HEK293 (cell line): ENCODE measurements around the gene WIPI1.

Experiments
- CTCF ChIA-PET: fragments of 350-600 bp; formaldehyde crosslinking; extraction: SDS; loops from one replicate; lab custom pipeline; 2021; ENCODE audit warnings: antibody characterized with exemption; lab: Yijun Ruan, JAX
- POLR2A ChIA-PET: fragments of 300-600 bp; formaldehyde crosslinking; extraction: SDS; loops from one replicate; lab custom pipeline; 2020; ENCODE audit warnings: antibody characterized with exemption, inconsistent platforms; lab: Yijun Ruan, JAX
- H3K27ac ChIP-seq: fragments of 200-500 bp; sonication (Bioruptor generic); 2 replicates; pipeline ENCODE4 v1.5.1; 2014; ENCODE audit warnings: low read depth, low read length, control low read depth, inconsistent platforms; ENCODE audit errors: extremely low read depth
- H3K36me3 ChIP-seq, 2 experiments: fragments of 200-500 bp in 1 of 2; sonication (Bioruptor generic) in 1 of 2; 1 replicate in 1 of 2; 2 replicates in 1 of 2; pipeline ENCODE4 v1.5.1; 2014 to 2017; ENCODE audit warnings: inconsistent platforms in 2 of 2, low read length in 2 of 2; ENCODE audit not compliant: control insufficient read depth in 2 of 2, insufficient read depth in 1 of 2
- H3K4me1 ChIP-seq: fragments of 200-500 bp; sonication (Bioruptor generic); 2 replicates; pipeline ENCODE4 v1.5.1; 2014; ENCODE audit warnings: mild to moderate bottlenecking, low read length, inconsistent platforms; ENCODE audit not compliant: control insufficient read depth, insufficient read depth
- H3K4me3 ChIP-seq: 2 replicates; pipeline ENCODE4 v1.5.1; 2011; ENCODE audit warnings: low read depth, mild to moderate bottlenecking, control low read depth, low read length, moderate library complexity
- H3K9me3 ChIP-seq: fragments of 200-500 bp; sonication (Bioruptor generic); 2 replicates; pipeline ENCODE4 v1.5.1; 2014; ENCODE audit warnings: low read depth, low read length, inconsistent platforms; ENCODE audit not compliant: control insufficient read depth, insufficient read depth
- AEBP2 ChIP-seq: fragments of 450-650 bp; formaldehyde crosslinking; IDR thresholded peaks from 2 replicates; pipeline ENCODE4 v1.5.1; 2016; ENCODE audit warnings: missing biosample characterization, missing genetic modification characterization, borderline replicate concordance
- GFI1B ChIP-seq: fragments of 450-650 bp; formaldehyde crosslinking; IDR thresholded peaks from 2 replicates; pipeline ENCODE4 v1.5.1; 2016; ENCODE audit warnings: missing biosample characterization, missing genetic modification characterization
- SP2 ChIP-seq: fragments of 450-650 bp; formaldehyde crosslinking; IDR thresholded peaks from 2 replicates; pipeline ENCODE4 v1.5.1; 2016; ENCODE audit warnings: missing biosample characterization, missing genetic modification characterization
- ZNF121 ChIP-seq: fragments of 450-650 bp; formaldehyde crosslinking; IDR thresholded peaks from 2 replicates; pipeline ENCODE4 v1.5.1; 2016; ENCODE audit warnings: missing biosample characterization, missing genetic modification characterization
- ZNF133 ChIP-seq: fragments of 450-650 bp; formaldehyde crosslinking; IDR thresholded peaks from 2 replicates; pipeline ENCODE4 v1.5.1; 2016; ENCODE audit warnings: missing biosample characterization, missing genetic modification characterization
- ZNF148 ChIP-seq: fragments of 450-650 bp; formaldehyde crosslinking; IDR thresholded peaks from 2 replicates; pipeline ENCODE4 v1.5.0; 2017; ENCODE audit warnings: missing biosample characterization, missing genetic modification characterization, borderline replicate concordance
- ZNF169 ChIP-seq: fragments of 450-650 bp; formaldehyde crosslinking; IDR thresholded peaks from 2 replicates; pipeline ENCODE4 v1.5.1; 2016; ENCODE audit warnings: missing biosample characterization, missing genetic modification characterization
- ZNF266 ChIP-seq: fragments of 450-650 bp; formaldehyde crosslinking; IDR thresholded peaks from 2 replicates; pipeline ENCODE4 v1.5.1; 2016; ENCODE audit warnings: missing biosample characterization, missing genetic modification characterization, low read depth
- ZNF292 ChIP-seq: fragments of 450-650 bp; formaldehyde crosslinking; IDR thresholded peaks from 2 replicates; pipeline ENCODE4 v1.5.1; 2016; ENCODE audit warnings: low read depth, missing biosample characterization, missing genetic modification characterization, borderline replicate concordance
- ZNF37A ChIP-seq: fragments of 450-650 bp; IDR thresholded peaks from 2 replicates; pipeline ENCODE4 v1.5.1; 2018; ENCODE audit warnings: missing biosample characterization, missing genetic modification characterization
- ZNF510 ChIP-seq: fragments of 450-650 bp; formaldehyde crosslinking; IDR thresholded peaks from 2 replicates; pipeline ENCODE4 v1.5.1; 2018; ENCODE audit warnings: mild to moderate bottlenecking, missing genetic modification characterization, missing biosample characterization; ENCODE audit not compliant: insufficient replicate concordance
- ZNF518A ChIP-seq: fragments of 450-650 bp; formaldehyde crosslinking; conservative IDR thresholded peaks from 2 replicates; pipeline ENCODE4 v1.5.1; 2016; ENCODE audit warnings: low read depth, missing biosample characterization, missing genetic modification characterization
- ZNF585B ChIP-seq: fragments of 450-650 bp; formaldehyde crosslinking; IDR thresholded peaks from 2 replicates; pipeline ENCODE4 v1.5.1; 2016; ENCODE audit warnings: missing biosample characterization, missing genetic modification characterization
- ZNF624 ChIP-seq: fragments of 450-650 bp; formaldehyde crosslinking; IDR thresholded peaks from 2 replicates; pipeline ENCODE4 v1.5.1; 2017; ENCODE audit warnings: missing biosample characterization, missing genetic modification characterization
- ZNF645 ChIP-seq: fragments of 450-650 bp; formaldehyde crosslinking; IDR thresholded peaks from 2 replicates; pipeline ENCODE4; 2016; ENCODE audit warnings: missing biosample characterization, missing genetic modification characterization
- ZNF785 ChIP-seq: fragments of 450-650 bp; formaldehyde crosslinking; IDR thresholded peaks from 2 replicates; pipeline ENCODE4 v1.5.1; 2016; ENCODE audit warnings: missing biosample characterization, missing genetic modification characterization

WIPI1 gene

GRCh38 chr17:68439656-68440290, 17.5 kb downstream of the WIPI1 start (continued):
- no peak for TF ChIP-seq ZNF518A (tag by site-specific recombination)
- TF ChIP-seq ZNF585B (tag by site-specific recombination) = no peak
- no peak for TF ChIP-seq ZNF624 (tag by site-specific recombination)
- no peak for TF ChIP-seq ZNF510 (tag by site-specific recombination)
- TF ChIP-seq SP2 = no peak
- TF ChIP-seq ZNF785 (tag by site-specific recombination) = no peak
- TF ChIP-seq GFI1B (tag by site-specific recombination) = no peak
- no peak for TF ChIP-seq ZNF37A (tag by site-specific recombination)

GRCh38 chr17:68437979-68438822, 19.1 kb downstream of the WIPI1 start:
- Histone ChIP-seq H3K4me1 (peaks cover 11% of the 10 kb centered on the region), H3K27ac (no peak overlapping the region), H3K9me3 (no peaks in the 10 kb centered on the region), H3K36me3 (peaks cover 2 to 7% of the 10 kb centered on the region in 2 experiments; a peak in 2 of 3 replicates), H3K4me3 (no peak overlapping the region)
- TF ChIP-seq AEBP2 (no peak), ZNF169 (no peak), ZNF266 (no peak), ZNF121 (no peak), ZNF645 (tag by site-specific recombination) (no peak), ZNF292 (tag by site-specific recombination) (no peak), ZNF133 (no peak), ZNF148 (tag by site-specific recombination) (no peak)
- ChIA-PET POLR2A (no interaction called here), CTCF (interaction anchor here (0.6 to 5.7 kb wide), 12 partner anchors 10 to 939 kb away, joined by 3 to 67 read pairs (median 6); no protein-coding TSS in a partner anchor)
